ENCODE data around the gene CDC7. TPM values are rescaled to one million over a fixed set of nuclear protein-coding genes. Genes with fewer than 3 reads are reported as not detected.

Gene CDC7
- total and polyA plus RNA-seq, 2 of the 13 experiments (the other 11 are each of a cell fraction or from before 2014, with no cell fraction given) = 2.5 to 12.6 TPM

- no peak for TF ChIP-seq HOMEZ (CRISPR knock-in tag; IDR thresholded peaks at IDR 0.05; ENCODE audit: low read depth)
- no peak for TF ChIP-seq POGZ (CRISPR knock-in tag; IDR thresholded peaks at IDR 0.05)
- no peak for TF ChIP-seq ZNF614 (CRISPR knock-in tag; IDR thresholded peaks at IDR 0.05; ENCODE audit: borderline replicate concordance)
These were observed 52.5 kb downstream of the CDC7 start (continued) for GRCh38 chr1:91553177-91553591.

GRCh38 chr1:91555074-91555730 lies 54.6 kb downstream of the CDC7 start:
- H3K4me3 ChIP-seq (replicated peaks in 1 of 3; ENCODE audit: insufficient read depth in 1 of 3, low read depth in 2 of 3, low read length in 3 of 3) = no peak overlapping the region
- no peak overlapping the region for H3K4me2 ChIP-seq (ENCODE audit: low read depth, low read length)
- no peak overlapping the region for H3K27ac ChIP-seq (ENCODE audit: extremely low read length, insufficient read depth, low read length)
- no peaks in the 10 kb centered on the region for H3K4me1 ChIP-seq (ENCODE audit: insufficient read depth, low read length)
- ATAC-seq (peak; percentile 63; the same call in 2 of the 3 replicates), DNase-seq (ENCODE audit: low spot score) (no peak), FAIRE-seq (no peak)
- H4K20me1 ChIP-seq (ENCODE audit: insufficient read depth, low read length) = no peaks in the 10 kb centered on the region
- H3K79me2 ChIP-seq (ENCODE audit: insufficient read depth, low read length) = no peaks in the 10 kb centered on the region
- no peaks in the 10 kb centered on the region for H3K27me3 ChIP-seq (ENCODE audit: control insufficient read depth in 1 of 2, insufficient read depth in 2 of 2, low read length in 2 of 2)
- ChIA-PET CTCF (ENCODE audit: low intra/inter-chr PET ratio, low total read pairs) (no interaction called here), POLR2A (no interaction called here)
- in situ Hi-C loops (cut with HindIII; ENCODE audit: extremely low pct_ligation_motif_present, low pct_unique_long_range_greater_than_20kb) = no loop called here
- no peak overlapping the region for H3K9ac ChIP-seq (ENCODE audit: insufficient read depth, low read depth, low read length)
- intact Hi-C loops (cut with micrococcal nuclease; ENCODE audit: unreplicated experiment) = loop anchor here (10.0 kb wide), 1 partner anchor 370 kb away; no protein-coding TSS in a partner anchor
- no peaks in the 10 kb centered on the region for H3K9me3 ChIP-seq (ENCODE audit: low read length)
- no TSS peak for BruUV-seq (replicated peaks)
- WGBS (ENCODE audit: low lambda C conversion rate) = 40% methylated on average over 7 of the region's 7 CpGs
- no peaks in the 10 kb centered on the region for H3K36me3 ChIP-seq (replicated peaks in 1 of 2; ENCODE audit: control insufficient read depth in 1 of 2, insufficient read depth in 2 of 2, low read length in 2 of 2)
- no peak overlapping the region for H2AFZ ChIP-seq (ENCODE audit: low read length)
- TF ChIP-seq ISL2 (CRISPR knock-in tag; IDR thresholded peaks at IDR 0.05) (no peak), TFDP2 (CRISPR knock-in tag; IDR thresholded peaks at IDR 0.05) (no peak), ZNF24 (IDR thresholded peaks at IDR 0.05) (no peak), REST (IDR thresholded peaks at IDR 0.05; ENCODE audit: borderline replicate concordance in 1 of 2, low read depth in 1 of 2, low read length in 2 of 2) (no peak), STAG1 (CRISPR knock-in tag; IDR thresholded peaks at IDR 0.05) (peak; percentile 62), RERE (CRISPR knock-in tag; IDR thresholded peaks at IDR 0.05; ENCODE audit: low read depth) (no peak)

Measured in HepG2 (cell line).